ENCODE results near the gene TRAF3IP3. TPM values are rescaled to one million over a fixed set of nuclear protein-coding genes. Genes with fewer than 3 reads are reported as not detected.

Gene TRAF3IP3
- total RNA-seq, 1 donor from 2014 or later = not detected

DNA sequence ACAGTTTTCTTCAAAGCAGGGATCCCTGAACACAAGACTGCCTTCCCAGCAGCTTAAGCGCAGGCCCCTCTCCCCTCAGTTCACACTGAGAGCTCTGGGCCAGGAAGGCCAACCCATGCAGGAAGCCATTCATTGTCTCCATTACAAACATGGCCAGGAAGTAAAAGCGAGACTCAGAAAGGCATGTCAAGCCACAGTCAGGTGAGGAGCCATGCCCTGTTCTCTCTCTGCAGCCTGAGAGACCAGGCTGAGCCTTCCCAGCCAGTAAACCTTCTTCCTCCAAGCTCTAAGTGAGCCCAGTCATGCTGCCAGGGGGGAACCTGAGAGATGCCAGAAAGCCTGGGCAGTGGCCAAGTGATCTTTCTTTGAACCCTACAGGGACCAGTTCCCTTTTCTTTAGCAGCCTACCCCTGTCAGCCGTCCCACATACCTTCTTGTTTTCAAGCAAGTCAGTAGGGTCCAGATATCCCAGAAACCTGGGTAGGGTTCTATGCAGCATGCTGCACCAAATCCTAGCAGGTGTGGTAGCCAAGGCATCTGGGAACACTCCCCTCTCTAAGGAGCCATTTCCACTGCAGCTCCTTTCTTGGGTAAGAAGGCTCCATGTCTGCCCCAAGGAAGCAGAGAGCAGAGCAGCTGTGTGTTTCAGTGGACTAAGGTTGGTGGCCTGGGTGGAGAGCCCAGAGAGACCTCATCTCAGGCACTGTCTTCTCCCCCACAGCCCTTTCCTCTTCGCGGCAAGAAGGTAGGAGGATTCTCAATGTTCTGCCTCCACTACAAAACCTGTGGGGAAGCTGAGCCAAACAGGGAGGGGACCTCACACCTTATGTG is 977 bp downstream of the TRAF3IP3 start:
- no peak for DNase-seq (ENCODE audit: extremely low spot score, unreplicated experiment)
- TF ChIP-seq, protein P1, sequence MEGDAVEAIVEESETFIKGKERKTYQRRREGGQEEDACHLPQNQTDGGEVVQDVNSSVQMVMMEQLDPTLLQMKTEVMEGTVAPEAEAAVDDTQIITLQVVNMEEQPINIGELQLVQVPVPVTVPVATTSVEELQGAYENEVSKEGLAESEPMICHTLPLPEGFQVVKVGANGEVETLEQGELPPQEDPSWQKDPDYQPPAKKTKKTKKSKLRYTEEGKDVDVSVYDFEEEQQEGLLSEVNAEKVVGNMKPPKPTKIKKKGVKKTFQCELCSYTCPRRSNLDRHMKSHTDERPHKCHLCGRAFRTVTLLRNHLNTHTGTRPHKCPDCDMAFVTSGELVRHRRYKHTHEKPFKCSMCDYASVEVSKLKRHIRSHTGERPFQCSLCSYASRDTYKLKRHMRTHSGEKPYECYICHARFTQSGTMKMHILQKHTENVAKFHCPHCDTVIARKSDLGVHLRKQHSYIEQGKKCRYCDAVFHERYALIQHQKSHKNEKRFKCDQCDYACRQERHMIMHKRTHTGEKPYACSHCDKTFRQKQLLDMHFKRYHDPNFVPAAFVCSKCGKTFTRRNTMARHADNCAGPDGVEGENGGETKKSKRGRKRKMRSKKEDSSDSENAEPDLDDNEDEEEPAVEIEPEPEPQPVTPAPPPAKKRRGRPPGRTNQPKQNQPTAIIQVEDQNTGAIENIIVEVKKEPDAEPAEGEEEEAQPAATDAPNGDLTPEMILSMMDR (IDR thresholded peaks at IDR 0.05) = no peak
- Mint-ChIP-seq H3K4me1 (ENCODE audit: unreplicated experiment) (peaks cover 7% of the 10 kb centered on the region), H3K27ac (ENCODE audit: unreplicated experiment) (no peak overlapping the region), H3K4me3 (ENCODE audit: unreplicated experiment) (no peak overlapping the region), H3K27me3 (ENCODE audit: unreplicated experiment) (peaks cover 65% of the 10 kb centered on the region), H3K36me3 (ENCODE audit: unreplicated experiment) (no peaks in the 10 kb centered on the region), H3K9me3 (ENCODE audit: unreplicated experiment) (no peaks in the 10 kb centered on the region)

- TF ChIP-seq, protein P1 (IDR thresholded peaks at IDR 0.05) = no peak
These were observed 2.5 kb downstream of the TRAF3IP3 start for GRCh38 chr1:209758400-209758799.

GRCh38 chr1:209759829-209760359 is 4.0 kb downstream of the TRAF3IP3 start:
- Mint-ChIP-seq H3K36me3 (ENCODE audit: unreplicated experiment) (no peaks in the 10 kb centered on the region), H3K27me3 (ENCODE audit: unreplicated experiment) (peaks cover 65% of the 10 kb centered on the region), H3K27ac (ENCODE audit: unreplicated experiment) (no peak overlapping the region), H3K9me3 (ENCODE audit: unreplicated experiment) (no peaks in the 10 kb centered on the region), H3K4me1 (ENCODE audit: unreplicated experiment) (peaks cover 7% of the 10 kb centered on the region), H3K4me3 (ENCODE audit: unreplicated experiment) (no peak overlapping the region)
- DNase-seq (ENCODE audit: extremely low spot score, unreplicated experiment) = no peak
- TF ChIP-seq, protein P1 (IDR thresholded peaks at IDR 0.05) = no peak

More at GRCh38 chr1:209758400-209758799, 2.5 kb downstream of the TRAF3IP3 start:
- DNase-seq (ENCODE audit: extremely low spot score, unreplicated experiment) = no peak
- no peaks in the 10 kb centered on the region for H3K36me3 Mint-ChIP-seq (ENCODE audit: unreplicated experiment)
- no peak overlapping the region for H3K27ac Mint-ChIP-seq (ENCODE audit: unreplicated experiment)
- H3K4me1 Mint-ChIP-seq (ENCODE audit: unreplicated experiment) = peaks cover 7% of the 10 kb centered on the region
- H3K27me3 Mint-ChIP-seq (ENCODE audit: unreplicated experiment) = peaks cover 71% of the 10 kb centered on the region
- no peak overlapping the region for H3K4me3 Mint-ChIP-seq (ENCODE audit: unreplicated experiment)
- H3K9me3 Mint-ChIP-seq (ENCODE audit: unreplicated experiment) = no peaks in the 10 kb centered on the region

DNA sequence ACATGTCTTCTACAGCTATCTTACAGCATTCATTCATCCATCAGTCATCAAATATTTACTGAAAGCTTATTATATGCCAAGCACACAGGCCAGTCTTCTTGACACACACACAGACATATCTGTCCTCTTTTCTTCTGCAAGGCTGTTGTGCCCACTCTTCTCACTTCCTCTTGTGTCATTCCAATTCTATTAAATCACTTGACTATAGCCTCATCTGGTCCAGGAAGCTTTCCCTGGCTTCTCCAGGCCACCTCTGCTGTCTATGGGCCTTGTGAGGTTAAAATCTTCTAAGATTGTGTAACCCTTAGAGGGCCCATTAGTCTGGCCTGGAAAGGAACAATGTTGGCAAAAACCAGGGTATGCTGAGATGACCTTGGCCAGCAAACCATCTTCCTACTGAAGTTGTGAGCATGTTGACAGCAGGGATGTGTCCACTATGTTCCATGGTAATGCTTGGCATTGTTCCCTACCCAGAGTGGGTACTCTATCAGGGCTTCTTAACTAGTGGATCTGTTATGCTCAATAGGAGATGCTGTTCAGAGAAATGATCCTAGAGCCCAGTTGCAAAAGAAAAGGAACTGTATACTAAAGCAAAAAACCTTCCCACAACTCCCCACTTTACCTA is 5.3 kb downstream of the TRAF3IP3 start:
- TF ChIP-seq, protein P1 (IDR thresholded peaks at IDR 0.05) = no peak
- Mint-ChIP-seq H3K27ac (ENCODE audit: unreplicated experiment) (no peak overlapping the region), H3K36me3 (ENCODE audit: unreplicated experiment) (no peaks in the 10 kb centered on the region), H3K4me3 (ENCODE audit: unreplicated experiment) (no peak overlapping the region), H3K27me3 (ENCODE audit: unreplicated experiment) (peaks cover 53% of the 10 kb centered on the region), H3K4me1 (ENCODE audit: unreplicated experiment) (peaks cover 7% of the 10 kb centered on the region), H3K9me3 (ENCODE audit: unreplicated experiment) (no peaks in the 10 kb centered on the region)
- no peak for DNase-seq (ENCODE audit: extremely low spot score, unreplicated experiment)

DNA sequence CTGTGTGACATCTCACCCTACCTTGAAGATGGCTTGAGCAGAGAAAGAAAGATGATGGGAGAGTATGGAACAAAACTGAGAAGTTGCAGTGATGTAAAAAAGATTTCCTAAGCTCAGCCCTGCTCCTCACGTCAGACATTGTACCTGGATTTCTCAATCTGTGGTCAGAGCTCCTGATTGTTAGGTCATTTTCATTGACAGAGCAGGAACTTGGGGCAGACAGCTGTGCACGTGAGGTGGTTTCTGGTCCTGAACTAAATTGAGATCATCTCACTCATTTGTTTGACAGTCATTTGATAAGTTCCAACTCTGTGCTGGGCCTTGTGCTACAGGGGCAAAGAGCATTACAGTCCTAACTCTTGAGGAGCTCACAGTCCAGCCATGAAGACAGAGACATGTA is 10.2 kb downstream of the TRAF3IP3 start:
- TF ChIP-seq, protein P1 (IDR thresholded peaks at IDR 0.05) = no peak
- H3K9me3 Mint-ChIP-seq (ENCODE audit: unreplicated experiment) = no peaks in the 10 kb centered on the region
- H3K4me1 Mint-ChIP-seq (ENCODE audit: unreplicated experiment) = no peaks in the 10 kb centered on the region
- H3K27ac Mint-ChIP-seq (ENCODE audit: unreplicated experiment) = no peak overlapping the region
- no peak for DNase-seq (ENCODE audit: extremely low spot score, unreplicated experiment)
- H3K27me3 Mint-ChIP-seq (ENCODE audit: unreplicated experiment) = peaks cover 26% of the 10 kb centered on the region
- no peaks in the 10 kb centered on the region for H3K36me3 Mint-ChIP-seq (ENCODE audit: unreplicated experiment)
- H3K4me3 Mint-ChIP-seq (ENCODE audit: unreplicated experiment) = no peak overlapping the region
